Measurements from ENCODE around the gene PFKFB3.

Gene PFKFB3

DNA sequence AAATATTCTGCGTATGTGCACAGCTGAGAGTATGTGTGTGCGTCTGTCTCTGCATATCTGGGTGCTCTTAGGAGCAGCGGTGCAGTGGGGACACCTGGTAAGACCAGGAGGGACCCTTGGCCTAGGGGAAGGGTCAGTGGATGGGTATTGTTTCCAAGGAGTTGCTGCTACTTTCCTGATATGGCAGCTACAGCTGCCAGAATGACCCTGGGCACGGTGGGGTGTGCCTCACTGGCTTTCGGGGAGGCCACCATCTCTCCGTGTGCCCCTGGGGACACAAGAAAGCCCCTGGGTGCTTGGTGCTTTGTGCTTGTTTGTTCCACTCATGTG is 8.6 kb downstream of the PFKFB3 start:
- TF ChIP-seq, protein P1, sequence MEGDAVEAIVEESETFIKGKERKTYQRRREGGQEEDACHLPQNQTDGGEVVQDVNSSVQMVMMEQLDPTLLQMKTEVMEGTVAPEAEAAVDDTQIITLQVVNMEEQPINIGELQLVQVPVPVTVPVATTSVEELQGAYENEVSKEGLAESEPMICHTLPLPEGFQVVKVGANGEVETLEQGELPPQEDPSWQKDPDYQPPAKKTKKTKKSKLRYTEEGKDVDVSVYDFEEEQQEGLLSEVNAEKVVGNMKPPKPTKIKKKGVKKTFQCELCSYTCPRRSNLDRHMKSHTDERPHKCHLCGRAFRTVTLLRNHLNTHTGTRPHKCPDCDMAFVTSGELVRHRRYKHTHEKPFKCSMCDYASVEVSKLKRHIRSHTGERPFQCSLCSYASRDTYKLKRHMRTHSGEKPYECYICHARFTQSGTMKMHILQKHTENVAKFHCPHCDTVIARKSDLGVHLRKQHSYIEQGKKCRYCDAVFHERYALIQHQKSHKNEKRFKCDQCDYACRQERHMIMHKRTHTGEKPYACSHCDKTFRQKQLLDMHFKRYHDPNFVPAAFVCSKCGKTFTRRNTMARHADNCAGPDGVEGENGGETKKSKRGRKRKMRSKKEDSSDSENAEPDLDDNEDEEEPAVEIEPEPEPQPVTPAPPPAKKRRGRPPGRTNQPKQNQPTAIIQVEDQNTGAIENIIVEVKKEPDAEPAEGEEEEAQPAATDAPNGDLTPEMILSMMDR (IDR thresholded peaks at IDR 0.05; ENCODE audit: borderline replicate concordance, insufficient read depth, low read depth, low read length): no peak
- no peak overlapping the region for H3K4me3 ChIP-seq (ENCODE audit: low read depth, low read length)

DNA sequence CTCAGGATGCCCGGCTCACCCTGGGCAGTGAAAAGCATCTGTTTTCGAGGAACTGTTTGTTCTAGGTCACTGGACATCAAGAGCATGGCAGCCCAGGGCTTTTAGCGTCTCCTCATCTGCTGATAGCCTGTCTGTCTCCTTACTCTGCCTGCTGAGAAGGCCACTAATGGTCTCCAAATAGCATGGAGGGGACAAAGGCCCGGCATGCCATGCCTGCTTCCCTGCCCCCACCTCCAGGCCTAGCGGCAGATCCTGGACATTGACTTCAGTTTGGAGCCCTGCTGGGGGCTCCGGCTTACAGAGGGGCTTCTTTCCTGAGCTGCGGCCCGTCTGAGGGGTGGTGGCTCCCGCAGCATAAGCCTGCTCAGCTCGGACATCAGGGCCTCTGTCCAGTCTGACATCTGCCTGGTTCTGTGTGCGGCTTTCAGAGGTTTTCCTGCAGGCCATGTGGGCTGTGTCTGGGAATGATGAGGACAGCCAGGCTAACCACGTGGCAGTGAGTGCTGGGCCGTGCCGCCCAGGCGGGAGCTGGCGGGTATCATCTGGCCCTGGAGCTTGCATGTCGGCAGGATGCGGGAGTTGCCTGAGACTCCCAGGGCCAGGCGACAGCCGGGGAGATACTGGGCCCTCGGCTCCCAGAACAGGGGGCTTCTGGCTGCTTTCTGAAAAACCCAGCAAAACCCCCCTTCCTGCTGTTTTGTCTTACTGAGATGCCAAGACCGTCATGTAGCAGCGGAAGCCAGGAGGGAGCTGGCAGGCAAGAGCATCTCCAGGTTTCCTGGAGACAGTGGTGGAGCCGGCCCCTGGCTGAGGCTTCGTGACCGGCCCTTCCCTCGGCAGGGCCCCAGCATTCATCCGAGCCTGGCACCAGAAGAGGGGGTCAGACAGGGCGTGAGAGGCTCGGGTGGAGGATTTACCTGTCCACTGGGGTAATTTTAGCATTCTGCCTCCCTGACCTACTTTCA is 9.2 kb downstream of the PFKFB3 start:
- TF ChIP-seq, protein P1 (IDR thresholded peaks at IDR 0.05; ENCODE audit: borderline replicate concordance, insufficient read depth, low read depth, low read length): no peak
- no peak overlapping the region for H3K4me3 ChIP-seq (ENCODE audit: low read depth, low read length)

DNA sequence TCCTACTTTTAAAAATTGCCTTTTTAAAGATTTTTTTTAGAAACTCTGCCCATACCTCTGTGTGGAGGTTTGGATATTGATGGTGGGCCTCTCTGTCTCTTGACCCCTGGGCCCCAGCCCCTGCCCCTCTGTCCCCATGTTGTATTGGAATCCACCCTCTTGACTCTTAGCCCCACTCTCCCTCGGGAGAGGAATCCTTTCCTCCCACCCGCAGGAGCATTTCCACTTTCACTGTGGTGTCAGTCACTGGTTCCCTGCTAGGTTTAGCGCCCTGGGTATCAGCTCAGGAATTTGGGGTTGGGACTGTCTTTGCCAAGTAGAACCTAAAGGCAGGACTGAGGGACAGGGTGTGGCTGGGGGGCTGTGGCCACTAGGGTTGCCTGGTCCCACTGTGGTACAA is 10.1 kb downstream of the PFKFB3 start:
- TF ChIP-seq, protein P1 (IDR thresholded peaks at IDR 0.05; ENCODE audit: borderline replicate concordance, insufficient read depth, low read depth, low read length): no peak
- H3K4me3 ChIP-seq (ENCODE audit: low read depth, low read length): no peak overlapping the region

DNA sequence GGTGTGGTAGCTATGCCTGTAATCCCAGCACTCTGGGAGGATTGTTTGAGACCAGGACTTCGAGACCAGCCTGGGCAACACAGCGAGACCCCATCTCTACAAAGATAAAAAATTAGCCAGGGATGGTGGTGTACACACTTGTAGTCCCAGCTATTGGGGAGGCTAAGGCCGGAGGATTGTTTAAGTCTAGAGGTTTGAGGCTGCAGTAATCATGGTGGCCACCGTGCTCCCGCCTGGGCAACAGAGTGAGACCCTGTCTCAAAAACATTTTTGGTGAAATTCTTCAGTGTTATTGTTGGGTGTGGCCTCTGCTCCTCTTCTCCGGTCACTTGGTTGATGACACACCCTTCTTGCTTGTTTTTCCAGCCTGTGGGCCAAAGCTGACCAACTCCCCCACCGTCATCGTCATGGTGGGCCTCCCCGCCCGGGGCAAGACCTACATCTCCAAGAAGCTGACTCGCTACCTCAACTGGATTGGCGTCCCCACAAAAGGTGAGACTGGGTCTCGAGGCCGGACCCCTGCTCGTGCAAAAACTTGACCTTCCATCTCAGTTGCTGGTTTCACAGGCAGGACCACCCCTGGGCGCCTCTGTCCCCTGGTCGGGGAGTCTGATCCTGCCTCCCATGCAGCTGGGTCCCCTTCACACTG is 10.6 kb downstream of the PFKFB3 start:
- H3K4me3 ChIP-seq (ENCODE audit: low read depth, low read length): no peak overlapping the region
- TF ChIP-seq, protein P1 (IDR thresholded peaks at IDR 0.05; ENCODE audit: borderline replicate concordance, insufficient read depth, low read depth, low read length): no peak

DNA sequence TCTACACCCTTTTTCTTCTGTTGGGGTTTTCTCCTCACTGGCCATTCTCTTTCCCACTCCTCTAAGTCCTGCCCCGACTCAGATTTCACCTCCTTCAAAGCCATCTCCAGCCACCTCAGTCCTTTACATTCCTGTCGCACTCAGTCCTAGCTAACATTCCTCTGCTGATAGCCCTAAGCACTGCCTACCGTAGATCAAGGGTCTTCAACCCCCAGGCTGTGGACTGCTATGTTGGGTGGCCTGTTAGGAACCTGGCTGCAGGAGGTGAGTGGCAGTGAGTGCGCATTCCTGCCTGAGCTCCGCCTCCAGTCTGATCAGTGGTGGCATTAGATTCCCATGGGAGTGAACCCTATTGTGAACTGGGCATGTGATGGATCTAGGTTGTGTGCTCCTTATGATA is 11.2 kb downstream of the PFKFB3 start:
- TF ChIP-seq, protein P1 (IDR thresholded peaks at IDR 0.05; ENCODE audit: borderline replicate concordance, insufficient read depth, low read depth, low read length): no peak
- H3K4me3 ChIP-seq (ENCODE audit: low read depth, low read length): no peak overlapping the region

DNA sequence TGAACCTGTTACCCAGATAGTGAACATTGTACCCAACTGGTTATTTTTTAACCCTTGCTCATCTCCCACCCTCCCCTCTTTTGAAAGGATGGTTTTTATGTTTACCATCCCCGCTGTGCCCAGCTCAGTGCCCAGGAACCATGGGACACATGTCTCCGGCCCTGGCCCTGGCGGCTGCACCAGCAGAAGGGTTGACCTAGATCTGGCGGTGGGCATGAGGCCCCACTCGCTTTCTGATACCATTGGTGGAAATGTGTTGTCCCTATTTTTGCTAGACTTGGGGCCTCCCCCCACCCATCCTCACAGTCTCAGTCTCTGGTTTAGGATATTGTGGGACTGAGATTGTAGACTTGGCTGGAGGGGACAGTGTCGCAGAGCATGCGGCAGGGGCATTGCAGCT is 11.9 kb downstream of the PFKFB3 start:
- TF ChIP-seq, protein P1 (IDR thresholded peaks at IDR 0.05; ENCODE audit: borderline replicate concordance, insufficient read depth, low read depth, low read length): no peak
- no peak overlapping the region for H3K4me3 ChIP-seq (ENCODE audit: low read depth, low read length)

DNA sequence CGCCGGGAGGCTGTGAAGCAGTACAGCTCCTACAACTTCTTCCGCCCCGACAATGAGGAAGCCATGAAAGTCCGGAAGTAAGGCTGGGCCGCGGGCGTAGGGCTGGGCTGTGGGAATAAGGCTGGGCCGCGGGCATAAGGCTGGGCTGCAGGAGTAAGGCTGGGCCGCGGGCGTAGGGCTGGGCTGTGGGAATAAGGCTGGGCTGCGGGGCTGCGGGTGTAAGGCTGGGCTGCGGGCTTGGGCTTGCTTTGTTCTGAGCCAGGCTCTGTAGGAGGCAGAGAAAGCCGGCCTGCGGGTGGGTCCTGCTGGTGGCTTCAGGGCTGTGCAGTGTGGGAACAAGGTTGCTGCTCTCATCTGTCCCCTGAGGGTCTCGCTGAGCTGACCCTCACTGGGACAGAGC is 12.5 kb downstream of the PFKFB3 start:
- no peak overlapping the region for H3K4me3 ChIP-seq (ENCODE audit: low read depth, low read length)
- TF ChIP-seq, protein P1 (IDR thresholded peaks at IDR 0.05; ENCODE audit: borderline replicate concordance, insufficient read depth, low read depth, low read length): no peak
